Endothelial cell of umbilical vein (primary cell): ENCODE results near the gene SHISA9. TPM values are rescaled to one million over a fixed set of nuclear protein-coding genes. Genes with fewer than 3 reads are reported as not detected.

Source experiments
- BruUV-seq: library from RNA; stranded (reverse); fragments of 400-500 nt; replicated peaks from 2 replicates; lab custom pipeline; 2021; lab: Mats Ljungman, UMichigan
- CTCF ChIA-PET: fragments of 300-600, 350-600 bp; sonication (Branson Sonifier 250); formaldehyde crosslinking; loops from one replicate; lab custom pipeline; 2021; ENCODE audit warnings: antibody characterized with exemption, inconsistent platforms; lab: Charles Lee
- POLR2A ChIA-PET: fragments of 300-600, 350-600 bp; sonication (Branson Sonifier 250); formaldehyde crosslinking; loops from one replicate; lab custom pipeline; 2021; ENCODE audit warnings: antibody characterized with exemption, inconsistent platforms; lab: Charles Lee
- DNase-seq: peaks from one replicate; pipeline ENCODE4 v3.0.0-alpha.2; 2011; ENCODE audit warnings: low read depth, low spot score
- FAIRE-seq: peaks from 2 replicates; lab custom pipeline; 2011; peaks lifted over from hg19 to GRCh38; lab: Jason Lieb, UNC
- H2AFZ ChIP-seq: 2 replicates; pipeline ENCODE4 v1.6.0; 2012; ENCODE audit warnings: low read depth, low read length, control low read depth, inconsistent platforms
- H3K27ac ChIP-seq: 2 replicates; pipeline ENCODE4 v1.5.1; 2011; ENCODE audit warnings: low read depth, mild to moderate bottlenecking, control low read depth, low read length, moderate library complexity; ENCODE audit not compliant: insufficient read depth
- H3K27me3 ChIP-seq, 2 experiments: 2 replicates each; pipeline versions ENCODE4 v1.6.0 to v1.6.1; 2011; ENCODE audit warnings: low read length in 2 of 2, mixed read lengths in 1 of 2; ENCODE audit not compliant: control insufficient read depth in 2 of 2, insufficient read depth in 2 of 2
- H3K36me3 ChIP-seq, 2 experiments: 2 replicates in 1 of 2; 3 replicates in 1 of 2; pipeline ENCODE4 v1.5.1; 2011; ENCODE audit warnings: low read length in 2 of 2, mild to moderate bottlenecking in 1 of 2, moderate library complexity in 1 of 2; ENCODE audit not compliant: control insufficient read depth in 2 of 2, insufficient read depth in 2 of 2; ENCODE audit errors: extremely low read depth in 1 of 2
- H3K4me1 ChIP-seq: 3 replicates; pipeline ENCODE4 v1.5.1; 2011; ENCODE audit warnings: mild to moderate bottlenecking, low read length; ENCODE audit not compliant: control insufficient read depth, insufficient read depth; ENCODE audit errors: extremely low read depth
- H3K4me2 ChIP-seq: 2 replicates; pipeline ENCODE4 v1.6.1; 2011; ENCODE audit warnings: low read length, control low read depth, mixed read lengths; ENCODE audit not compliant: insufficient read depth
- H3K4me3 ChIP-seq, 3 experiments: fragments of 200-600 bp in 1 of 3; sonication (generic), shearing (Covaris generic) in 1 of 3; replicated peaks in 1 of 3; 2 replicates each; pipeline ENCODE4 v1.5.1; 2011 to 2016; ENCODE audit warnings: control low read depth in 3 of 3, low read length in 3 of 3, mild to moderate bottlenecking in 2 of 3, inconsistent platforms in 1 of 3, low read depth in 1 of 3, moderate library complexity in 1 of 3; ENCODE audit not compliant: insufficient read depth in 1 of 3
- H3K79me2 ChIP-seq: 2 replicates; pipeline ENCODE4 v1.6.0; 2012; ENCODE audit warnings: low read length, inconsistent platforms; ENCODE audit not compliant: control insufficient read depth, insufficient read depth
- H3K9ac ChIP-seq: replicated peaks from 2 replicates; pipeline ENCODE3; 2011; ENCODE audit warnings: low read length, control low read depth; ENCODE audit not compliant: insufficient read depth; ENCODE audit errors: extremely low read depth
- H3K9me1 ChIP-seq: replicated peaks from 3 replicates; pipeline ENCODE4 v1.6.0; 2011; ENCODE audit warnings: mild to moderate bottlenecking, low read length; ENCODE audit not compliant: control insufficient read depth, insufficient read depth; ENCODE audit errors: extremely low read depth
- H3K9me3 ChIP-seq: replicated peaks from 2 replicates; pipeline ENCODE4 v1.5.1; 2012; ENCODE audit warnings: low read length, inconsistent platforms; ENCODE audit not compliant: control insufficient read depth, insufficient read depth
- H4K20me1 ChIP-seq: replicated peaks from 2 replicates; pipeline ENCODE3; 2011; ENCODE audit warnings: mild to moderate bottlenecking, low read length; ENCODE audit not compliant: control insufficient read depth, insufficient read depth; ENCODE audit errors: extremely low read depth
- CTCF ChIP-seq, 2 donors: IDR thresholded peaks; 1 replicate in 1 of 2; 2 replicates in 1 of 2; pipeline ENCODE4 v1.5.1; 2011; ENCODE audit warnings: low read length in 2 of 2, mild to moderate bottlenecking in 2 of 2, moderate library complexity in 2 of 2, control low read depth in 1 of 2, inconsistent platforms in 1 of 2, low read depth in 1 of 2; ENCODE audit not compliant: insufficient read depth in 1 of 2; ENCODE audit errors: extremely low read depth in 1 of 2
- EZH2 ChIP-seq: IDR thresholded peaks from 2 replicates; pipeline ENCODE4 v1.6.1; 2012; ENCODE audit warnings: borderline replicate concordance, low read depth, mild to moderate bottlenecking, moderate library complexity, low read length, inconsistent platforms; ENCODE audit not compliant: severe bottlenecking
- FOS ChIP-seq: IDR thresholded peaks from 2 replicates; pipeline ENCODE4 v1.6.1; 2011; ENCODE audit warnings: mild to moderate bottlenecking, low read length, moderate library complexity, borderline replicate concordance; ENCODE audit not compliant: insufficient read depth
- GATA2 ChIP-seq: IDR thresholded peaks from 2 replicates; pipeline ENCODE4 v1.7.0; 2011; ENCODE audit warnings: low read depth, mild to moderate bottlenecking, moderate library complexity, mixed read lengths, low read length; ENCODE audit not compliant: insufficient read length, insufficient read depth
- JUN ChIP-seq: IDR thresholded peaks from 2 replicates; pipeline ENCODE4 v1.6.1; 2011; ENCODE audit warnings: borderline replicate concordance, low read depth; ENCODE audit not compliant: insufficient read length, insufficient read depth
- MAX ChIP-seq: IDR thresholded peaks from 2 replicates; pipeline ENCODE4 v1.6.1; 2011; ENCODE audit not compliant: insufficient read depth, insufficient read length
- MYC ChIP-seq: IDR thresholded peaks from one replicate; pipeline ENCODE4 v1.6.1; 2011; ENCODE audit warnings: mild to moderate bottlenecking, low read depth, low read length
- POLR2A ChIP-seq: IDR thresholded peaks from 2 replicates; pipeline ENCODE4 v1.6.1; 2012; ENCODE audit warnings: low read depth, mild to moderate bottlenecking, control low read depth, low read length
- POLR2AphosphoS5 ChIP-seq: IDR thresholded peaks from 2 replicates; pipeline ENCODE4 v1.6.1; 2012; ENCODE audit warnings: low read depth, mild to moderate bottlenecking, control low read depth, low read length, moderate library complexity; ENCODE audit not compliant: insufficient read depth
- dilution Hi-C: fragments of 300-500 bp; cut with MboI; formaldehyde crosslinking; loops from one replicate; pipeline ENCODE4 v1.15.0; 2019; ENCODE audit warnings: low sequenced_read_pairs; ENCODE audit not compliant: extremely low pct_ligation_motif_present
- intact Hi-C: fragments of 100-400 bp; cut with micrococcal nuclease; formaldehyde crosslinking; loops from one replicate; pipeline ENCODE4 v1.10.0; 2022
- polyA plus RNA-seq, 4 experiments: library from polyadenylated mRNA; depleted of rRNA in 3 of 4; stranded (reverse) in 3 of 4; unstranded in 1 of 4; fragments of >200 nt; gene quantifications; 2 replicates each; pipeline versions ENCODE4 v1.2.1 to v1.2.3, GENCODE V29; 2011 to 2012; ENCODE audit warnings: missing spikeins in 1 of 4
- total RNA-seq: library from RNA; stranded (reverse); gene quantifications from 2 replicates; pipeline ENCODE4 v1.2.3, GENCODE V29; 2021

SHISA9 gene
- total and polyA plus RNA-seq, 2 donors (not counting 3 experiments of a cell fraction or from before 2014, with no cell fraction given): not detected

- no peaks in the 10 kb centered on the region for H3K9me1 ChIP-seq
- H3K9me3 ChIP-seq: no peaks in the 10 kb centered on the region
- intact Hi-C loops: no loop called here
- no peak overlapping the region for H3K4me3 ChIP-seq
- no peak overlapping the region for H3K27ac ChIP-seq
- H3K4me1 ChIP-seq: no peaks in the 10 kb centered on the region
- DNase-seq (no peak), FAIRE-seq (no peak)
- ChIA-PET CTCF (no interaction called here), POLR2A (no interaction called here)
- BruUV-seq: no TSS peak
- no peak for TF ChIP-seq POLR2A
- no peak for TF ChIP-seq POLR2AphosphoS5
- no peak for TF ChIP-seq EZH2
- TF ChIP-seq CTCF (IDR thresholded peaks at IDR 0.05; ENCODE audit: extremely low read depth in 1 of 2, insufficient read depth in 1 of 2, low read depth in 1 of 2, low read length in 2 of 2): no peak
- TF ChIP-seq MYC: no peak
- no peak for TF ChIP-seq MAX
- no peak for TF ChIP-seq JUN
- no peak for TF ChIP-seq GATA2
- no peak for TF ChIP-seq FOS
- H3K36me3 ChIP-seq: no peaks in the 10 kb centered on the region
- H3K27me3 ChIP-seq: no peaks in the 10 kb centered on the region
- H3K4me2 ChIP-seq: no peak overlapping the region
- no peak overlapping the region for H2AFZ ChIP-seq
- H3K79me2 ChIP-seq: no peaks in the 10 kb centered on the region
- H4K20me1 ChIP-seq: no peaks in the 10 kb centered on the region
- dilution Hi-C loops: no loop called here
- H3K9ac ChIP-seq: no peak overlapping the region
Observed at GRCh38 chr16:13101828-13102227, 200.4 kb downstream of the SHISA9 start.
